PC-9 (cell line): ENCODE data around the gene TECTA. TPM values are rescaled to one million over a fixed set of nuclear protein-coding genes. Genes with fewer than 3 reads are reported as not detected.

Experiments used
- BruUV-seq: library from RNA; stranded (reverse); fragments of 400-500 nt; replicated peaks from 2 replicates; lab custom pipeline; 2021; lab: Mats Ljungman, UMichigan
- CTCF ChIA-PET: fragments of 300-600 bp; sonication (Branson Sonifier 250); formaldehyde crosslinking; loops from one replicate; lab custom pipeline; 2022; ENCODE audit warnings: antibody characterized with exemption; lab: Charles Lee
- POLR2A ChIA-PET: fragments of 300-600 bp; sonication (Branson Sonifier 250); formaldehyde crosslinking; loops from one replicate; lab custom pipeline; 2022; ENCODE audit warnings: antibody characterized with exemption; ENCODE audit not compliant: unreplicated experiment; lab: Charles Lee
- DNase-seq, 2 experiments: peaks; one replicate each; pipeline versions ENCODE4 v3.0.0 to v3.0.0-alpha.2; 2015 to 2022; ENCODE audit warnings: mixed read lengths in 1 of 2
- H2AFZ ChIP-seq: fragments of 200-600 bp; sonication (generic); 2 replicates; pipeline ENCODE4 v1.8.1; 2017; ENCODE audit warnings: antibody characterized with exemption
- H3F3A ChIP-seq: fragments of 200-600 bp; sonication (generic); 2 replicates; pipeline ENCODE4 v1.8.1; 2017; ENCODE audit warnings: antibody characterized with exemption, mild to moderate bottlenecking, low read depth; ENCODE audit not compliant: insufficient read depth
- H3K27ac ChIP-seq: fragments of 200-600 bp; sonication (generic); 2 replicates; pipeline ENCODE4 v1.6.1; 2016; ENCODE audit warnings: mixed run types
- H3K27me3 ChIP-seq: fragments of 200-600 bp; sonication (generic); 2 replicates; pipeline ENCODE4 v1.6.1; 2016; ENCODE audit warnings: low read depth, mixed run types; ENCODE audit not compliant: insufficient read depth
- H3K36me3 ChIP-seq: fragments of 200-600 bp; sonication (generic); 2 replicates; pipeline ENCODE4 v1.6.1; 2016; ENCODE audit warnings: low read depth, mixed run types
- H3K4me1 ChIP-seq: fragments of 200-600 bp; sonication (generic); replicated peaks from 2 replicates; pipeline ENCODE4 v1.6.1; 2016; ENCODE audit warnings: mixed run types; ENCODE audit not compliant: insufficient read depth
- H3K4me2 ChIP-seq: fragments of 200-600 bp; sonication (generic); 2 replicates; pipeline ENCODE4 v1.6.1; 2017; ENCODE audit warnings: mixed run types
- H3K4me3 ChIP-seq: fragments of 200-600 bp; sonication (generic); 2 replicates; pipeline ENCODE4 v1.6.1; 2016; ENCODE audit warnings: mixed run types
- H3K79me2 ChIP-seq: fragments of 200-600 bp; sonication (generic); 2 replicates; pipeline ENCODE4 v1.6.1; 2017; ENCODE audit warnings: low read depth, mixed run types
- H3K9me2 ChIP-seq: fragments of 200-600 bp; sonication (generic); 2 replicates; pipeline ENCODE4 v1.8.1; 2017; ENCODE audit warnings: mild to moderate bottlenecking; ENCODE audit not compliant: insufficient read depth
- H3K9me3 ChIP-seq: fragments of 200-600 bp; sonication (generic); 2 replicates; pipeline ENCODE4 v1.8.1; 2016; ENCODE audit warnings: low read depth; ENCODE audit not compliant: insufficient read depth
- H4K20me1 ChIP-seq: fragments of 200-600 bp; sonication (generic); 2 replicates; pipeline ENCODE4 v1.8.1; 2017; ENCODE audit not compliant: insufficient read depth
- CTCF ChIP-seq: fragments of 200-600 bp; sonication (generic); conservative IDR thresholded peaks from 2 replicates; pipeline ENCODE4 v1.6.1; 2017; ENCODE audit warnings: mixed run types, antibody characterized with exemption, mild to moderate bottlenecking, moderate library complexity
- EZH2 ChIP-seq: fragments of 200-600 bp; sonication (generic); IDR thresholded peaks from 2 replicates; pipeline ENCODE4 v1.8.0; 2017; ENCODE audit warnings: antibody characterized with exemption, low read depth
- intact Hi-C: fragments of 100-400 bp; cut with micrococcal nuclease; formaldehyde crosslinking; loops from one replicate; pipeline ENCODE4 v1.10.0; 2022; ENCODE audit not compliant: unreplicated experiment
- total RNA-seq: library from RNA; stranded (reverse); gene quantifications from 2 replicates; pipeline ENCODE4 v1.2.3, GENCODE V29; 2021

The TECTA gene
- total RNA-seq, 1 experiment from 2014 or later, result 0.04 TPM

DNA sequence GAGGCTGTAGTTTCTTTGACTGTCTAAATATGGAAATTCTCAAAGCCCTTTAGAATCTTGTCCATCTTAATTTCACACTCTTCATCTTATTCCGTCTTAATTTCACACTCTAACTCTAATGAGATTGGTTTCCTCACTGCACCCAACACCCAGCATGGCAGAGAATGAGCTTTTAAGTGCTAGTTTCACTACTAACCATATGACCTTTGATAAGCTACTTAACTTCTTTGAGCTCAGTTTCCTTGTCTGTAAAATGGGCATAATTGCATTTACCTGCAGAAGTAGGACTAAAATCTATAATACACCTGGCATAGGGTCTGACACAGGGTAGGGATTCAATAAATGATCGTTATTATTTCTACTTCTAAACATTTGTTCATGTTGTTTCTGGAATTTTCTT, 46.8 kb upstream of the TECTA start:
- DNase-seq, result no peak
- H3K9me2 ChIP-seq, result no peaks in the 10 kb centered on the region
- BruUV-seq, result no TSS peak
- no peaks in the 10 kb centered on the region for H3K9me3 ChIP-seq
- TF ChIP-seq EZH2 (no peak), CTCF (no peak)
- peaks cover 15% of the 10 kb centered on the region; the same call in 1 of the 2 replicates for H3K36me3 ChIP-seq
- no peak overlapping the region for H3K27ac ChIP-seq
- ChIA-PET CTCF (no interaction called here), POLR2A (no interaction called here)
- H3K27me3 ChIP-seq, result no peaks in the 10 kb centered on the region
- H3F3A ChIP-seq, result no peaks in the 10 kb centered on the region
- no peaks in the 10 kb centered on the region for H3K79me2 ChIP-seq
- H3K4me1 ChIP-seq, result no peaks in the 10 kb centered on the region
- no peak overlapping the region for H2AFZ ChIP-seq
- H4K20me1 ChIP-seq, result no peaks in the 10 kb centered on the region
- intact Hi-C loops, result no loop called here
- H3K4me2 ChIP-seq, result no peak overlapping the region
- H3K4me3 ChIP-seq, result no peak overlapping the region

- DNase-seq, result no peak
- H3K36me3 ChIP-seq, result peaks cover 15% of the 10 kb centered on the region; the same call in 1 of the 2 replicates
- CTCF ChIA-PET, result no interaction called here
- no peaks in the 10 kb centered on the region for H3K4me1 ChIP-seq
- H3K4me2 ChIP-seq, result no peak overlapping the region
- TF ChIP-seq CTCF (no peak), EZH2 (no peak)
- POLR2A ChIA-PET, result no interaction called here
- H3K27me3 ChIP-seq, result no peaks in the 10 kb centered on the region
- H3K27ac ChIP-seq, result no peak overlapping the region
- H3F3A ChIP-seq, result no peaks in the 10 kb centered on the region
- H3K79me2 ChIP-seq, result no peaks in the 10 kb centered on the region
- H4K20me1 ChIP-seq, result no peaks in the 10 kb centered on the region
- no peaks in the 10 kb centered on the region for H3K9me2 ChIP-seq
- BruUV-seq, result no TSS peak
- no peaks in the 10 kb centered on the region for H3K9me3 ChIP-seq
- intact Hi-C loops, result no loop called here
- H3K4me3 ChIP-seq, result no peak overlapping the region
- H2AFZ ChIP-seq, result no peak overlapping the region
Measured at GRCh38 chr11:121055076-121055475, 46.0 kb upstream of the TECTA start.

DNA sequence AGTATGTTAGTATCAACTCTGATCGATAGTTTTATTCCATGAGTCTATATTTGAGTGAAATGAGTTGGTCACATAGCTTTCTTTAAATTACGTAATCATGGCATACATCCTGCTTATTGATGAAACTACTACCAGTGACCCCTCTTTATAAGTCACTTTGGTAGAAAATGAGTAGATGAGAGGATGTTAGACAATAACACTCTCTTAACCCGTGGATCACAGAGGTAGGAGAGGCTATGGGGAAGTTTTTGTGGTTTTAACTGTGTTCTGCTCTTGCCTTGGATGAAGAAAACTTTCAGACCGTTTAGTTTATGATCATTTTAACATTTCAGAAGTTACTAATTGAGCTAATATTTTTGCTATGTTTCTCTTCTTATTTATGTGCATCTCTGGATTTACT, 43.1 kb upstream of the TECTA start:
- no peak for DNase-seq
- Histone ChIP-seq H3K27me3 (no peaks in the 10 kb centered on the region), H3K79me2 (no peaks in the 10 kb centered on the region), H3K4me2 (no peak overlapping the region), H3F3A (no peaks in the 10 kb centered on the region), H4K20me1 (no peaks in the 10 kb centered on the region), H2AFZ (no peak overlapping the region), H3K4me3 (no peak overlapping the region), H3K27ac (no peak overlapping the region), H3K9me3 (no peaks in the 10 kb centered on the region), H3K9me2 (no peaks in the 10 kb centered on the region), H3K36me3 (peaks cover 32% of the 10 kb centered on the region; the same call in 1 of the 2 replicates), H3K4me1 (no peaks in the 10 kb centered on the region)
- ChIA-PET CTCF (no interaction called here), POLR2A (no interaction called here)
- intact Hi-C loops, result no loop called here
- BruUV-seq, result no TSS peak
- TF ChIP-seq CTCF (no peak), EZH2 (no peak)
